Colonic mucosa (tissue), 4 donors: Measurements from ENCODE around the gene KDM2A. TPM values are rescaled to one million over a fixed set of nuclear protein-coding genes. Genes with fewer than 3 reads are reported as not detected.
A peak's percentile ranks its signal among the peaks of the same experiment; 100 is the strongest.

Experiments
- DNase-seq: peaks from one replicate; pipeline ENCODE4 v3.0.0-alpha.2; 2020
- H3K27ac ChIP-seq: fragments of 200-600 bp; one replicate; pipeline ENCODE4 v1.8.0; 2021
- H3K27me3 ChIP-seq: fragments of 200-600 bp; one replicate; pipeline ENCODE4 v1.8.0; 2021
- H3K36me3 ChIP-seq: fragments of 200-600 bp; one replicate; pipeline ENCODE4 v1.8.0; 2021
- H3K4me1 ChIP-seq: fragments of 200-600 bp; one replicate; pipeline ENCODE4 v1.8.0; 2021; ENCODE audit warnings: mild to moderate bottlenecking
- H3K4me3 ChIP-seq: fragments of 200-600 bp; one replicate; pipeline ENCODE4 v1.8.0; 2021
- H3K9ac ChIP-seq, 2 donors: one replicate each; pipeline ENCODE4 v1.7.0; 2013; ENCODE audit warnings: control low read depth in 2 of 2, low read depth in 2 of 2, low read length in 2 of 2
- H3K9me3 ChIP-seq: fragments of 200-600 bp; one replicate; pipeline ENCODE4 v1.8.0; 2021
- intact Hi-C: fragments of 100-400 bp; cut with DNase I; formaldehyde crosslinking; loops from one replicate; pipeline ENCODE4 v1.14.1; 2022
- total RNA-seq, 2 donors: library from RNA; stranded (reverse); fragmentation: NEBNext Ultra II Directional in 1 of 2; extraction: Animal tissue kit (Norgen Biotek cat#: 25700) in 1 of 2; gene quantifications; one replicate each; pipeline ENCODE4 v1.2.1, GENCODE V29; 2021
- TF ChIP-seq, protein P1 (sequence below): fragments of 200-600 bp; IDR thresholded peaks from one replicate; pipeline ENCODE4 v1.8.0; 2022; ENCODE audit warnings: antibody characterized with exemption, mild to moderate bottlenecking
- donor health status: healthy.
- donor health status: DM: no; HTN: no; CAD: no.
- donor health status: DM: no; HTN: no; CAD: no.

The KDM2A gene
- total RNA-seq, 2 donors from 2014 or later = 63.3 to 80.6 TPM

DNA sequence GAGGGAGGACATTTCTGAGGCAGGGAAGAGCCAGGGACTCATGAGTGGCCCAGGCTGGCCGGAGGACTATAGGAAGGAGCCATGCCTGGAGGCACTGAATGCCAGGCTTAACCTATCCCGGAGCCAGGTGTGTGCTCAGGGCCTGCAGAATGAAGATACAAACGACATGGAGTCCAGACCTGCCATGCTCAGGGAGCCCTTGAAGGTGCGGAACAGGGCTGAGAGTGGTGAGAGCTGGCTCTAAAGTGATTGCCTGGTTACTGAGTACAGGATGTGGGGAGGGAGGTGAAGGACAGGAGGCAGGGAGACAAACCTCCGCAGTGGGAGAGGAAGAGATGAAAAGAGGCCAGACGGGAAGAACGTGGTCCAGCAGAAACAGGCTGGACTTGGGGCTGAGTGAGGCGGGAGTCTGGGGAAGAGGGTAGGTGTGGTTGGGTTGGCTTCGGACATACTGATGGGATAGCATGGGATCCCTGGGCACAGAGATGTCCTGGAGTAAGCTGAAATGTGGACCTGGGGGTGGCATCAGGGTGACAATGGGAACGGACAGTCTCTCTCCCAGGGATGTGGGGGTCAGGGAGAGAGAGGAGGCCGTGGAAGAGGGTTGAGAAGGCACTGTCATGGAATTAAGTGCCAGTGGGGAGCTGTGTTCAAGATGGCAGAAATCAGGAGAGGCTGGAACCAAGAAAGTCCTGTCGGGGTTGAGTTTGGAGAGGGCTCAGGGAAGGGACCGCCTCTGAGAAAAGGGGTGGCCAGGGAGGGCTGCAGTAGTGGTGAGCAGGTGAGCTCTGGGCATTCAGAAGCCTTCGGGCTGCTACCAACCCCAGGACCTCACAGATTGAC is 168.5 kb downstream of the KDM2A start:
- H3K4me1 ChIP-seq = peaks cover 15% of the 10 kb centered on the region

DNA sequence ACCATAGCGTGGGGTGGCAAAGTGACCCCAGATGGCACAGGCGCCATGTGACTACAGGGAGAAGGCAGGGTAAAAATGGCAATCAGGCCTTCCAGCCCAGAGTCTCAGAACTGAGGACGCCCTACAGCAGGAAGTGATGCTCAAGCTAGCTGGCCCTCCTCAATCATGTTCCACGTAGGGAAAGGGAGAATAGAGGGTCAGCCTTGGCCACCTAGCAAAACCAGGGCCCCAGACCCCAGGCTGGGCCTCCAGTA is 169.1 kb downstream of the KDM2A start:
- Histone ChIP-seq H3K9ac (peak overlapping the region; percentile 61 to 91), H3K4me1 (peaks cover 15% of the 10 kb centered on the region), H3K4me3 (peak overlapping the region; percentile 60), H3K27me3 (no peaks in the 10 kb centered on the region), H3K9me3 (no peaks in the 10 kb centered on the region), H3K27ac (peak overlapping the region; percentile 95), H3K36me3 (peaks cover 16% of the 10 kb centered on the region)
- TF ChIP-seq, protein P1, sequence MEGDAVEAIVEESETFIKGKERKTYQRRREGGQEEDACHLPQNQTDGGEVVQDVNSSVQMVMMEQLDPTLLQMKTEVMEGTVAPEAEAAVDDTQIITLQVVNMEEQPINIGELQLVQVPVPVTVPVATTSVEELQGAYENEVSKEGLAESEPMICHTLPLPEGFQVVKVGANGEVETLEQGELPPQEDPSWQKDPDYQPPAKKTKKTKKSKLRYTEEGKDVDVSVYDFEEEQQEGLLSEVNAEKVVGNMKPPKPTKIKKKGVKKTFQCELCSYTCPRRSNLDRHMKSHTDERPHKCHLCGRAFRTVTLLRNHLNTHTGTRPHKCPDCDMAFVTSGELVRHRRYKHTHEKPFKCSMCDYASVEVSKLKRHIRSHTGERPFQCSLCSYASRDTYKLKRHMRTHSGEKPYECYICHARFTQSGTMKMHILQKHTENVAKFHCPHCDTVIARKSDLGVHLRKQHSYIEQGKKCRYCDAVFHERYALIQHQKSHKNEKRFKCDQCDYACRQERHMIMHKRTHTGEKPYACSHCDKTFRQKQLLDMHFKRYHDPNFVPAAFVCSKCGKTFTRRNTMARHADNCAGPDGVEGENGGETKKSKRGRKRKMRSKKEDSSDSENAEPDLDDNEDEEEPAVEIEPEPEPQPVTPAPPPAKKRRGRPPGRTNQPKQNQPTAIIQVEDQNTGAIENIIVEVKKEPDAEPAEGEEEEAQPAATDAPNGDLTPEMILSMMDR = no peak
- no peak for DNase-seq
- intact Hi-C loops = no loop called here

More for the DNA sequence above, 168.5 kb downstream of the KDM2A start:
- Histone ChIP-seq H3K36me3 (peaks cover 21% of the 10 kb centered on the region), H3K9me3 (no peaks in the 10 kb centered on the region), H3K27me3 (no peaks in the 10 kb centered on the region), H3K27ac (peak overlapping the region; percentile 95), H3K9ac (peak overlapping the region; percentile 61 to 91), H3K4me3 (peak overlapping the region; percentile 60)
- no peak for DNase-seq
- intact Hi-C loops = no loop called here
- TF ChIP-seq, protein P1 = no peak

DNA sequence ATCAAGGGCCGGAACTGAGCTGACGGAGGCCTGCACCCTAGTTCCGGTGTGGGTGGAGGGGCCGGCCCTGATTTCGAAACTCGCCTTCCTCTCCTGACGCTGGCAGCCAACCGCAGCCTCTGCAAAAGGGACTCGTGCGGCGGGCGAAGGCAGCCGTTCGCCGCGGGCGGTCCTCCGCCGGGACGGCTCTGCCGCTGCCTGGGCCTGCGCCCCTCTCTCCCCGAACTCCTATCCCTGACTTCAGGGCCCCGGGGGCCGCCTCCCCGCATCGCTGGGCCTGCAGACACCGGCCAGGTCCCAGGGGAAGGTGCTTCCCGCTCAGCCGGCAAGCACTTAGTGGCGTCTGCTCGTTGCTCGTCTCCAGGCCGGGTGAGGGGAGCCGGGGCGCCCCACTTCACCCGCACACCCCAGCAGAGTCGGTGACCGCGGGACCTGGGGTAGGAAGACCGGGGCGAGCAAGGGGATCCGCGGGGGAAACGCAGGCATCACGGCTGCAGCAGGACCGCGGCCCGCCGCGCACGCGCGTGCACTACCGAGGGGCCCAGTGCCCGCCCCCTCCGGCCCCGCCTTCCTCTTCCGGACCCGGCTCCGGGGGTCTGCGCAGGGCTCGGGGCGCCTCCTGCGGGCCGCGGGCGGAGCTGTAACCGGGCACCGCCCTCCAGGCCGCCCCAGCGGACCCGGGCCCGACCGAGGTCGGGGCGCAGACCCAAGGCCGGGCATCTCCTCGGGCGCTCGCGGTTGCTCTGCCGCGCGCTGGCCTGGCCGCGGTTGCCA is 169.6 kb downstream of the KDM2A start:
- Histone ChIP-seq H3K27ac (peak overlapping the region; percentile 95), H3K9me3 (no peaks in the 10 kb centered on the region), H3K4me1 (peaks cover 15% of the 10 kb centered on the region), H3K4me3 (peak overlapping the region; percentile 60), H3K9ac (peak overlapping the region; percentile 91 to 92), H3K27me3 (no peaks in the 10 kb centered on the region), H3K36me3 (peaks cover 11% of the 10 kb centered on the region)
- intact Hi-C loops = no loop called here
- DNase-seq = peak; percentile 87
- TF ChIP-seq, protein P1 = no peak

DNA sequence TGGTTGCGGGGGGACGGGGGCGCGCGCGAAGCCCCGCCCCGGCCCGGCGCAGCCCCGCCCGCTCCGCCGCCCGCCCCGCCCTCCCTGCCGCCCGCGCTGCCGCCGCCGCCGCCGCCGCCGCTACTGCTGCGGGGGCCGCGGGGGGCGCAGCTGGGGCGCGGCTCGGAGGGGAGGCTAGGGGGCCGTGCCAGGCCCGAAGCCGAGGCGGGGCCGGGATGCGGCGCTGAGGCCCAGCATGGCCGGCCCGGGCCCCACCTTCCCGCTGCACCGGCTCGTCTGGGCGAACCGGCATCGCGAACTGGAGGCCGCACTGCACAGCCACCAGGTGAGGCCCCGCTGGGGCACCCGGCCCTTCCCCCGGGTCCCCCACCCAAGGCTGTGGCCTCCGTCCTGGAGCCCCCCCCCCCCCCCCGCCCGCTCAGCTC is 170.2 kb downstream of the KDM2A start, which contains the start of gene ANKRD13D:
TSS of gene ANKRD13D (plus strand) at position 78 of the 425 bp plus-strand sequence. CDS start at position 236, 158 bp downstream.
- H3K4me1 ChIP-seq = peaks cover 15% of the 10 kb centered on the region
- peaks cover 11% of the 10 kb centered on the region for H3K36me3 ChIP-seq

More for the DNA sequence above, 170.2 kb downstream of the KDM2A start, which contains the start of gene ANKRD13D:
- Histone ChIP-seq H3K4me3 (peak within 1 kb of the TSS; percentile 60), H3K9ac (peak within 1 kb of the TSS; percentile 91 to 92), H3K9me3 (no peaks in the 10 kb centered on the region), H3K27ac (peak within 1 kb of the TSS; percentile 95), H3K27me3 (no peaks in the 10 kb centered on the region)
- TF ChIP-seq, protein P1 = no peak
- no peak for DNase-seq
- intact Hi-C loops = no loop called here
